Thoracic aorta (tissue), 2 donors: ENCODE data around the gene ZNF32. TPM values are rescaled to one million over a fixed set of nuclear protein-coding genes. Genes with fewer than 3 reads are reported as not detected.
A peak's percentile ranks its signal among the peaks of the same experiment; 100 is the strongest.

Experiments
- ATAC-seq: fragments of 150-250 bp; one replicate; pipeline ENCODE4 v1.8.0; 2017; ENCODE audit warnings: low read depth; ENCODE audit not compliant: insufficient number of reproducible peaks, low FRiP score
- DNase-seq: peaks from one replicate; pipeline ENCODE4 v3.0.0-alpha.2; 2020; ENCODE audit warnings: low spot score
- H3K27ac ChIP-seq, 2 donors: fragments of 200-600 bp; sonication (generic); 1 replicate in 1 of 2; 2 replicates in 1 of 2; pipeline ENCODE4 v1.5.1; 2016; ENCODE audit warnings: mild to moderate bottlenecking in 2 of 2, moderate library complexity in 2 of 2
- H3K27me3 ChIP-seq: fragments of 200-600 bp; sonication (generic); replicated peaks from 2 replicates; pipeline ENCODE4 v1.6.0; 2016; ENCODE audit warnings: mild to moderate bottlenecking; ENCODE audit not compliant: insufficient read depth
- H3K36me3 ChIP-seq: fragments of 200-600 bp; sonication (generic); one replicate; pipeline ENCODE4 v1.5.1; 2016
- H3K4me1 ChIP-seq, 2 donors: fragments of 200-600 bp; sonication (generic); 1 replicate in 1 of 2; 2 replicates in 1 of 2; pipeline versions ENCODE4 v1.5.1 to v1.6.0; 2016; ENCODE audit warnings: low read depth in 2 of 2, mild to moderate bottlenecking in 1 of 2; ENCODE audit not compliant: control insufficient read depth in 1 of 2
- H3K4me3 ChIP-seq: fragments of 200-600 bp; sonication (generic); 2 replicates; pipeline ENCODE4 v1.5.1; 2016; ENCODE audit warnings: mild to moderate bottlenecking
- H3K9me3 ChIP-seq: fragments of 200-600 bp; sonication (generic); 2 replicates; pipeline ENCODE4 v1.5.1; 2016
- total RNA-seq, 2 donors: library from RNA; depleted of rRNA; stranded (reverse); fragments of >200 nt; gene quantifications; one replicate each; pipeline versions ENCODE4 v1.1.0 to v1.2.3, GENCODE V29; 2016
- TF ChIP-seq, protein P1 (sequence below): fragments of 200-600 bp; sonication (generic); IDR thresholded peaks from one replicate; pipeline ENCODE4 v1.5.1; 2019; ENCODE audit warnings: antibody characterized with exemption

The ZNF32 gene
- total RNA-seq, 2 donors from 2014 or later: 19.6 to 22.9 TPM

DNA sequence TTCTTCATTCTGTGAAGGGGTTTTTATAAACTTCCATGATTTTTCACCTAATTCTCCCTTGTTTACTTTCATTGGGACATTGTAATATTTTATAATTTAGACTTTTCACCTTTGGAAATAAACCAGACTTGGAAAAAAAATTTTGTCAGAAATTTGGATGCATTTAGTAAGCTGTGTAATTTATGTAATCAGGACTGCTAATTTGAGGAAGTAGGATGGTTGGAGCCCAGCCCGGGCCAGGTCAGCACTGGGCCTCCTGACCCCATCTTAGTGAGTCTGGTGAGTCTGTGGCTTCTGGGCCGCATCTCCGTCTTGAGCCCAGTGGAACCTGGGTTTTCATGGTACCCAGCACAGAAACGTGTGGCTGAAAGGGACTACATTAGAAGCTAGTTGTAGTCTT is 27.6 kb upstream of the ZNF32 start:
- H3K27me3 ChIP-seq: no peaks in the 10 kb centered on the region
- ATAC-seq (no peak), DNase-seq (no peak)
- no peaks in the 10 kb centered on the region for H3K36me3 ChIP-seq
- no peak overlapping the region for H3K27ac ChIP-seq
- no peak overlapping the region for H3K4me3 ChIP-seq
- H3K9me3 ChIP-seq: no peaks in the 10 kb centered on the region
- TF ChIP-seq, protein P1, sequence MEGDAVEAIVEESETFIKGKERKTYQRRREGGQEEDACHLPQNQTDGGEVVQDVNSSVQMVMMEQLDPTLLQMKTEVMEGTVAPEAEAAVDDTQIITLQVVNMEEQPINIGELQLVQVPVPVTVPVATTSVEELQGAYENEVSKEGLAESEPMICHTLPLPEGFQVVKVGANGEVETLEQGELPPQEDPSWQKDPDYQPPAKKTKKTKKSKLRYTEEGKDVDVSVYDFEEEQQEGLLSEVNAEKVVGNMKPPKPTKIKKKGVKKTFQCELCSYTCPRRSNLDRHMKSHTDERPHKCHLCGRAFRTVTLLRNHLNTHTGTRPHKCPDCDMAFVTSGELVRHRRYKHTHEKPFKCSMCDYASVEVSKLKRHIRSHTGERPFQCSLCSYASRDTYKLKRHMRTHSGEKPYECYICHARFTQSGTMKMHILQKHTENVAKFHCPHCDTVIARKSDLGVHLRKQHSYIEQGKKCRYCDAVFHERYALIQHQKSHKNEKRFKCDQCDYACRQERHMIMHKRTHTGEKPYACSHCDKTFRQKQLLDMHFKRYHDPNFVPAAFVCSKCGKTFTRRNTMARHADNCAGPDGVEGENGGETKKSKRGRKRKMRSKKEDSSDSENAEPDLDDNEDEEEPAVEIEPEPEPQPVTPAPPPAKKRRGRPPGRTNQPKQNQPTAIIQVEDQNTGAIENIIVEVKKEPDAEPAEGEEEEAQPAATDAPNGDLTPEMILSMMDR: no peak
- peaks cover 8 to 34% of the 10 kb centered on the region in 2 donors for H3K4me1 ChIP-seq

DNA sequence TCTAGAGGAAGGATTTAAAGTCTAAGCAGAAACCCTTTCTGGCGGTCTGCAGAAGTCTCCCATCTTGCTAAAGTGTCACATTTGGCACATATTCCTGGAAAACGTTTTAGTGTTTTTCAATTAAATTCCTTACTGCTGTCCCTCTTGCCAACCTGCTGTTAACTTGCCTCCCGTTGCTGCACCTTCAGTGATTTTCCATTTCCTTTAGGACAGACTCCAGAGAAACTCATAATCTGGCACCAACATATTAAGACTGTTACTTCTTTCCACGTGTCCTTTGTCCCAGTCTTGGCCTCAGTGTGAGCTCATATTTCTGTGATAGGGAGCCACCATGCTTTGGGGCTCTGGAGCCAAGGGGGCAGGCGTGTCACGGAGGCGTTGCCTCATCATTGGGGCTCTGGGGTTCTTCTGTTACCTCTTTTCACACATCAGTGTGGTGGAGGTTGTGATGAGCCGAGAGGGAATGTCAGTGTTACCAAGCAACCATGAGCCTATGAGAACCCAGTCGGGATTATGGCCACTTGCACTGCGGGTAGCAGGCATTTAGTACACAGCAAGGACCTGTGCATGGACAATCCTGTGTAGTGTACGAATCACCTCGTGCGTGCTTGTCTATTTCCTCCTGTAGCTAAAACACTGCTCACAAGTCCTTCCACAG is 26.0 kb upstream of the ZNF32 start:
- Histone ChIP-seq H3K9me3 (no peaks in the 10 kb centered on the region), H3K27ac (no peak overlapping the region), H3K4me1 (peaks cover 8 to 26% of the 10 kb centered on the region in 2 donors), H3K4me3 (no peak overlapping the region), H3K36me3 (no peaks in the 10 kb centered on the region), H3K27me3 (no peaks in the 10 kb centered on the region)
- ATAC-seq (no peak), DNase-seq (no peak)
- TF ChIP-seq, protein P1: no peak

DNA sequence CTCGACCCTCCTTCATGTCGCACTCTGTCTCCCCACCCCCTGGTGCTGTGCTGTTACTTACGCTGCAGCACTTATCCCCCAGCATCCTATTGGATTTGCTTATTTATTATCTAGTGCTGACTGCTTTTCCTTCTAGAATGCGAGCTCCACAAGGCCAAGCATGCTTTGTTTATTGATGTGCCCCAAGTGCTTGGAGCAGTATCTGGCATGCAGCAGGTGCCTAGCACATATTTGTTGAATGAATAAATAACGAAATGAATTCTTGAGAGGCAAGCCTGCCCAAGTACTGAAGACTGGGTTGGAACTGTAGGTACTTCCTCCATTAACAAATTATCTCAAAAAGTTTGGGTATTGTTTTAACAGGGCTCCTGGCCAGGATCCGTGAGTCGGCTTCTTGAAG is 24.8 kb upstream of the ZNF32 start:
- TF ChIP-seq, protein P1: no peak
- no peaks in the 10 kb centered on the region for H3K27me3 ChIP-seq
- ATAC-seq: no peak
- H3K36me3 ChIP-seq: no peaks in the 10 kb centered on the region
- H3K9me3 ChIP-seq: no peaks in the 10 kb centered on the region
- DNase-seq: no peak
- peaks cover 8 to 21% of the 10 kb centered on the region in 2 donors for H3K4me1 ChIP-seq
- H3K4me3 ChIP-seq: no peak overlapping the region
- no peak overlapping the region for H3K27ac ChIP-seq

DNA sequence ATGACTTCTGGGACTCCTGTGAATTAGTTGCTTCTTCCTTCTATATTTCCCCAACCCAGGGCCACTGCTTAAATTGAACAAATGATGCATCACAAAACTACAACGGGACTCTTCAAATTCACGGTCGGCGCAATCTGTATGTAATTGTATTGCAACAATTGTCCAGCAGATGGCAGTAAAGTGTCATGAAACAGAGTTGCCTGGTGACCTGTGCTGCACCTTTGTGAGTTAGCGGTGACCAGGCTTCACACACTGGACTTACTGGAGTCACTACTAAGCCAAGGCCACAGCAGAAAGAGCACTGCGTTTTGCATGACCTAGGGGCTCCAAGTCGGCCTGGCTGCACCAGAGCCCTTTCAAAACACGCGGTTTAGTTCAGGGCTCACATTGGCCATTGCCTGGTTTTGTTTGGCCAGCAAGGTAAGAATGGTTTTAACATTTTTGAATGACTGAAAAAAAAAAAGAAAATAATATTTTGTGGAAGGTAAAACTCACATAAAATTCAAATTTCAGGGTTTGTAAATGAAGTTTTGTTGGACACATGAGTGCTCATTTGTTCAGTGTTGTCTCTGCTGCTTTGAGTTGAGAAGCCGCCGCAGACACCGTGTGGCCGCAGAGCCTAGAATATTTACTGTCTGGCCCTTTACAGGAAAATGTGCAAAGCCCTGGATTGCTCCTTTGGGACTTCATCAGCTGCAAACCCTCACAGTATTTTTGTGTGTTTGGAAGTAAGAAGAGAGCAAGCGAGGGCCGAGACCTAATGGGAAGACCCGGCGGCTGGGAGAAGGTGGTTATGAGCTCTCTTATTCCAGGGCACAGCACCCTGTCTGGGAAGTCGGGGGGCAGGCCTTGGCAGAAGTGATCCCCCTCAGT is 23.2 kb upstream of the ZNF32 start:
- DNase-seq (no peak), ATAC-seq (no peak)
- TF ChIP-seq, protein P1: peak; percentile 85
- Histone ChIP-seq H3K9me3 (no peaks in the 10 kb centered on the region), H3K36me3 (no peaks in the 10 kb centered on the region), H3K27ac (no peak overlapping the region), H3K27me3 (no peaks in the 10 kb centered on the region), H3K4me1 (peaks cover 8 to 21% of the 10 kb centered on the region in 2 donors), H3K4me3 (no peak overlapping the region)

DNA sequence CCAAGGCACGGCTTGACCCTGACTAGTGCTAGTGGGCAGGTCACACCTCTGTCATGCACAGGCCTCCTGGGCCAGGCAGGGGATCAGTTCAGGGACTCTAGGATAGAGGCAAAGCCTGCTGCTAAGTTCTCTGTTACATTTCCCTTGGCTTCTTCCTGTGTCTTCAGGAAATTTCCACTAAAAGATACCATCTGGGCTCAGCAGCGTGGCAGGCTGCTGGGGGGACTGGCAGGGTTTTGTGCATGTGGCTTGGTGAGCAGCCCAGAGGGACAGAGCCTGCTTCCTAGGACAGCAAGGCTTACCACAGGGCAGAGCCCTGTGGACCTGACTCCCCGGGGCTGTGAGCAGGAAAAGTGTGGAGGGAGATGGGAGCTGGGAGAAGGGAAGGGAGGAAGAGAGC is 20.7 kb upstream of the ZNF32 start:
- no peak for DNase-seq
- TF ChIP-seq, protein P1: no peak
- Histone ChIP-seq H3K4me3 (no peak overlapping the region), H3K27ac (no peak overlapping the region), H3K4me1 (peaks cover 3 to 13% of the 10 kb centered on the region in 2 donors), H3K27me3 (no peaks in the 10 kb centered on the region), H3K36me3 (no peaks in the 10 kb centered on the region), H3K9me3 (no peaks in the 10 kb centered on the region)
- no peak for ATAC-seq
